Subcutaneous abdominal adipose tissue (tissue), 5 donors: ENCODE measurements around the gene LRRC27.
"Not testable (repeated sequence)": the region's sequence is repeated elsewhere in the genome, so short reads cannot be mapped to it uniquely, and the experiment has no call there.

ENCODE experiments used
- H3K27ac ChIP-seq: one replicate; pipeline ENCODE4 v1.7.0; 2013; ENCODE audit warnings: low read depth, mild to moderate bottlenecking, inconsistent platforms, low read length, moderate library complexity
- H3K27me3 ChIP-seq, 5 donors: one replicate each; pipeline ENCODE4 v1.7.0; 2013; ENCODE audit warnings: low read length in 5 of 5, inconsistent platforms in 1 of 5; ENCODE audit not compliant: control insufficient read depth in 5 of 5, insufficient read depth in 4 of 5
- H3K36me3 ChIP-seq, 5 donors: one replicate each; pipeline ENCODE4 v1.7.0; 2013; ENCODE audit warnings: low read length in 5 of 5; ENCODE audit not compliant: control insufficient read depth in 5 of 5, insufficient read depth in 5 of 5
- H3K4me1 ChIP-seq, 5 donors: one replicate each; pipeline ENCODE4 v1.7.0; 2013; ENCODE audit warnings: low read length in 5 of 5, mild to moderate bottlenecking in 3 of 5, moderate library complexity in 1 of 5; ENCODE audit not compliant: control insufficient read depth in 5 of 5, insufficient read depth in 5 of 5
- H3K4me3 ChIP-seq, 5 donors: one replicate each; pipeline ENCODE4 v1.7.0; 2013; ENCODE audit warnings: low read length in 5 of 5, low read depth in 1 of 5
- H3K9ac ChIP-seq, 5 donors: one replicate each; pipeline ENCODE4 v1.7.0; 2013; ENCODE audit warnings: low read length in 5 of 5, mild to moderate bottlenecking in 4 of 5, moderate library complexity in 3 of 5
- H3K9me3 ChIP-seq, 5 donors: one replicate each; pipeline ENCODE4 v1.7.0; 2013; ENCODE audit warnings: low read length in 5 of 5; ENCODE audit not compliant: control insufficient read depth in 5 of 5
- donor health status: healthy.
- donor health status: healthy.
- donor health status: healthy.
- donor health status: healthy.
- donor health status: healthy.

Gene LRRC27

DNA sequence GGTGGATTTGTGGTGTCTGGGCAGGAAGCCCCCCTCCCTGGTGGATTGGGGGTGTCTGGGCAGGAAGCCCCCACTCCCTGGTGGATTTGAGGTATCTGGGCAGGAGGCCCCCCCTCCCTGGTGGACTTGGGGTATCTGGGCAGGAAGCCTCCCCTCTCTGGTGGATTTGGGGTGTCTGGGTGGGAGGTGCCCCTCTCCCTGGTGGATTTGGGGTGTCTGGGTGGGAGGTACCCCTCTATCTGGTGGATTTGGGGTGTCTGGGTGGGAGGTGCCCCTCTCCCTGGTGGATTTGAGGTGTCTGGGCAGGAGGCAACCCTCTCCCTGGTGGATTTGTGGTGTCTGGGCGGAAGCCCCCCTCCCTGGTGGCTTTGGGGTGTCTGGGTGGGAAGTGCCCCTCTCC is 54.9 kb downstream of the LRRC27 start:
- not testable (repeated sequence) for H3K27me3 ChIP-seq, H3K9ac ChIP-seq, H3K4me3 ChIP-seq, H3K27ac ChIP-seq, H3K9me3 ChIP-seq, H3K36me3 ChIP-seq
- H3K4me1 ChIP-seq: peaks cover 4 to 50% (median 23%) of the 10 kb centered on the region in 5 donors

DNA sequence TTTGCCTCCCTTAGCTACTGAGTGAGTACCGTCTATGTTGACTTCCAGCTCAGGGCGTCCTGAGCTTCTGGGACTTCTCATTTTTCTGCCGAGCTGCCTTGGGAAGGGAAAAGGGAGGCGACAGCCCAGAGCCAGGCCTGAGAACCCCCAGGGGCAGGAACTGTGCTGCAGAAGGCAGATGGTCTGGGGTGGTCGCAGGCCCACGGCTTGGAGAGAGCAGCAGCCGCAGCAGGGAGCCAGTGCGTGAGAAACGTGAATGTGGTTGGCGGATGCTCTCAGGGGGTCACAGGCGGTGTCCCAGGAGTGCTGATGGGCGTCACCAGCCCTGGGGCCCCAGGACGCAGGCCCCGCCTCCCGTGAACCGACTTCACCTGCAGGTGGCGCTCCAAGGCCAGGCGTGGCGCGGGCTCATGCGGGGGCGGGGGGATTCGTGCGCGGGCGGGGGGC is 55.8 kb downstream of the LRRC27 start:
- peak overlapping the region in 2 of 5 donors; percentile 55 to 63 for H3K9ac ChIP-seq
- H3K36me3 ChIP-seq: no peaks in the 10 kb centered on the region
- peaks cover 4 to 50% (median 23%) of the 10 kb centered on the region in 5 donors for H3K4me1 ChIP-seq
- no peak overlapping the region for H3K27ac ChIP-seq
- no peaks in the 10 kb centered on the region for H3K9me3 ChIP-seq
- H3K27me3 ChIP-seq: no peaks in the 10 kb centered on the region
- peak overlapping the region in 1 of 5 donors; percentile 10 for H3K4me3 ChIP-seq

DNA sequence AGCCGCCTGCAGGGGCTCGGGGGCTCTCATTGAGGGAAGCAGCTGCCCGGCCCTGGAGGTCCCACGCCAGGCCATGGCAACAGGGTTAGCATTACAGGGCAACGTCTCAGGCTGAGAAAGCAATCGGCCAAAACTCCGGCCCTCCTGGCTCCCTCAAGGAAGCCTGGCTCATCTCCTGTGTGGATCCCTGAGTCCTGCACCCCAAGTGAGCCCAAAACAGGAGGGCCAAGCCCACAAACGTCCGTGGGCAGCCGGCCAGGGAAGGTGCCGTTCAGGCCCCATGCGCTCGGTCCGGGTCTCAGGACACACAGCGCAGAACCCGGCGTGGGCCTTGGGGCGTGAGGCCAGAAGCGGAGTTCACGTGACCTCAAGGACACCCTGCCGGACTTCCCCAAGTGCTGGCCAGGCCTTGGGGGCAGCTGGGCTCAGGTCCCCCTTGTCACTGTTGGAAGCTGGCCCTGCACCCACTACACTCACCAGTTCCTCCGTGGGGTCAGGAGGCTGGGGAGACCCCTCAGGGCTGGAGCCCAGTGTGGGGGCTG is 57.0 kb downstream of the LRRC27 start:
- Histone ChIP-seq H3K4me1 (peaks cover 4 to 46% (median 23%) of the 10 kb centered on the region in 5 donors), H3K27me3 (no peaks in the 10 kb centered on the region), H3K4me3 (peak overlapping the region in 1 of 5 donors; percentile 40), H3K9me3 (no peaks in the 10 kb centered on the region), H3K9ac (peak overlapping the region in 1 of 5 donors; percentile 4), H3K27ac (peak overlapping the region; percentile 72), H3K36me3 (no peaks in the 10 kb centered on the region)

DNA sequence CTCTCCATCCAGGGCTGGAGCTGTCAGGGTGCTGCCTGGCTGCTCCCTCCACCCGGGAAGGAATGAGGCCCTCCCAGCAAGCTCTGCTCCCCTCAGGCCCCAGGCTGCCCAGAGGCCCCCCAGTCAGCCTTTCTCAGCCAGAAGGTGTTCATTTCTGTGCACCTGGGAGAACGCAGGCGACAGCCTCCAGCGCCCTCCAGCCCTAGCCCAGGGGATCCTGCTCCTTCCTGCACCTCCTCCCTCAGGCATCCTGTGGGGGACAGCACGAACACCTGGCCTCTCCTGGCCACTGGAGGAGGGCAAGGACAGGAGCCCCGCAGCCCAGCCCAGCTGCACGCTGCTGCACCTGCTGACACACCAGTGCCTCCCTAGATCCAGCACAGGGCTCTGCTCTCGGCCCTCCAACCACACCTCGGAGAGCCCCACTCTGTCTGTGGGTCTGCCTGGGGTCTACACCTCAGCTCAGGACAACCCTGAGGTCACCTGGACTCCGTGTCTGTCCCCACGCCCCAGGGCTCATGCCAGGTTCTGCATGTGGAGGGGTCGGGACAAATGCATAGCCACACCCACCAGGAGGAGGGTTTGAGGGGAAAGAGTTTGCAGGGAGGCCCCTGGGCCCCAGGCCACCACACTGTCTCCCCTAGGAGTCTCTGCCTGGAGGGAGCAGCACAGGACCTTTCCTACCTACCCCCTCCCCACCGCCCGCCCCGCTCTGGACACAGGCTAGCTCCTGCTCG is 57.6 kb downstream of the LRRC27 start:
- no peaks in the 10 kb centered on the region for H3K9me3 ChIP-seq
- H3K9ac ChIP-seq: peak overlapping the region in 1 of 5 donors; percentile 19
- H3K4me3 ChIP-seq: peak overlapping the region in 1 of 5 donors; percentile 40
- no peaks in the 10 kb centered on the region for H3K36me3 ChIP-seq
- H3K27me3 ChIP-seq: no peaks in the 10 kb centered on the region
- H3K27ac ChIP-seq: peak overlapping the region; percentile 72
- peaks cover 4 to 51% (median 27%) of the 10 kb centered on the region in 5 donors for H3K4me1 ChIP-seq

DNA sequence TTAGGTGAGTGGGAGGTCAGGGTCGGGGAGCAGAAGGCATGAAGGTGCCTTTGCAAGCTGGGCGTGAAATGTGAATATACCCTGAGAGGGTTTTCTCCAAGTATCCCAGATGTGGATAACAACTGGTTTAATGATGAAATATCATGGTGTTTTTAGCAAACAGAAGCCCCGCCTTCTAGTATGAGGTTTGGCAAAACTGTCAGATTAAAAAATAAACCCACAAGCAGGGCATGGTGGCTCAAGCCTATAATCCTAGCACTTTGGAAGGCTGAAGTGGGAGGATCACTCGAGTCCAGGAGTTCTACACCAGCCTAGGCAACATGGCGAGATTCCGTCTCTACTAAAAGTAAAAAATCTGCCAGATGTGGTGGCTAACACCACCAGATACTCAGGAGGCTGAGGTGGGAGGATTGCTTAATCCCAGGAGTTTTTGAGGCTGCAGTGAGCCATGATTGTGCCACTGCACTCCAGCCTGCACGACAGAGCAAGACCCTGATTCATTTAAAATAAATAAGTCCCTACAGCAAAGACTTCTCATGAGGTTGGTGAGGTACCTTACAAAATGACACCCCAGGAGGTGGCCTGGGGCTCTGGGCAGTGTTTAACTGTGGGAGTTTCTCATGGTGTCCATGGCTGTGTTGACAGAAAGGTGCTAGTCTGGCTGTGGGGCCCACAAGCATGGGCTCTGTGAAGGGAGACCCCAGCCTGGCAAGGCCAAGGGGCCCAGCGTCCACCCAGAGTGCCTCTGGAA is 58.4 kb downstream of the LRRC27 start:
- H3K4me1 ChIP-seq: peaks cover 4 to 51% (median 34%) of the 10 kb centered on the region in 5 donors

DNA sequence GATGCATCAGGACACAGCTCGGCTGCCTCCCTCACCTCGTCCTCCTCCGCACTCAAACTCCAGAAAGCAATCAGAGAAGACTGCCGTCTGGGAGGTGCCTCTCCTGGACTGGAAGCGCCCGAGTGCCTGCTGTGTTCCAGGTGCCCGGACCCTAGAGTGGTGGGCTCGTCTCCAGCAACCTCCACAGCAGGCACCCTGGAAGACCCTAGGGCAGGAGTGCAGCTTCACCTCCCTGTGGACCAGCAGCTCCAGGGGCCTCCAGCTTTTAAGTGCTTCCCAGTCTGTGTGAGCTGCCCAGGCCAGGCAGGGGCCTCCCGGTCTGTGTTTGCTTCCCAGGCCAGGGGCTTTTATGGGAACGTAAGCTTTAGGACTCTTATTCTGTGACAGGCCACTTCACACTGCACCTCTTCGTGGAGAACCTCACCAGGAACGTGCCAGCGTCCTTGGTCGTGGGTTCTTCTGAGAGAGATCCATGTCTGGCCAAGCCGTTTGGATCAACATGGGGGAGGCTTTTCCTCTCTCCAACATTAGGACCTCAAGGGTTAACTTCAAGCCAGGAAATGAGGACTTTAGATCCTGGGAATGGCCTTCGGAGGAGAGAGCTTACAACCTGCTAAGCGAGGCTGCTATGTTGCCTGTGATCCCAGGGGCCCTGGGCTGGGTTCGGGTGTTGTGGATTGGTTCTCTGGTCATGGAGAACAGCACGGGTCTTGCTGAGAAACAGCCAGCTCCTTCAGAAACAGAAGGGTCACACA is 59.1 kb downstream of the LRRC27 start:
- no peak overlapping the region for H3K9ac ChIP-seq
- H3K9me3 ChIP-seq: no peaks in the 10 kb centered on the region
- H3K36me3 ChIP-seq: no peaks in the 10 kb centered on the region
- no peaks in the 10 kb centered on the region for H3K27me3 ChIP-seq
- H3K4me3 ChIP-seq: no peak overlapping the region
- no peak overlapping the region for H3K27ac ChIP-seq
- peaks cover 4 to 55% (median 40%) of the 10 kb centered on the region in 5 donors for H3K4me1 ChIP-seq

More for the DNA sequence above, 58.4 kb downstream of the LRRC27 start:
- Histone ChIP-seq H3K9ac (no peak overlapping the region), H3K9me3 (no peaks in the 10 kb centered on the region), H3K36me3 (no peaks in the 10 kb centered on the region), H3K27me3 (no peaks in the 10 kb centered on the region), H3K4me3 (no peak overlapping the region), H3K27ac (peak overlapping the region; percentile 72)

DNA sequence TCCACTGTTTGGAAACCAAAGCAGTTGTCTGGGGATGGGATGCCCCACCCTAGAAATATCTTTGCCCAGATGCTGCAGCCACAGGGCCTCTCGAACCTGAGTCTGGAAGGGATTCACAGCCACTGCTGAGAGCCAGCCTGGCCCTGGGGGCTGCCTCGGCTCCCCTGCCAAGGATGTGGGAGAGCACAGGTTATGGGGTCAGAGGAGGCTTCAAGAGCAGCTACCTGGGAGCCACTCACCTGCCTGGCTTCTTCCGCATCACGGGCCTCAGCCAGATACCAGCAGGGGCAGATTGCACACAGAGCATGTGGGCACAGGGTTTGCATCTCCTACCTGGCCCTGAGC is 59.7 kb downstream of the LRRC27 start:
- H3K27me3 ChIP-seq: no peaks in the 10 kb centered on the region
- no peak overlapping the region for H3K4me3 ChIP-seq
- H3K9me3 ChIP-seq: no peaks in the 10 kb centered on the region
- H3K9ac ChIP-seq: no peak overlapping the region
- H3K36me3 ChIP-seq: no peaks in the 10 kb centered on the region
- no peak overlapping the region for H3K27ac ChIP-seq
- peaks cover 4 to 53% (median 40%) of the 10 kb centered on the region in 5 donors for H3K4me1 ChIP-seq

DNA sequence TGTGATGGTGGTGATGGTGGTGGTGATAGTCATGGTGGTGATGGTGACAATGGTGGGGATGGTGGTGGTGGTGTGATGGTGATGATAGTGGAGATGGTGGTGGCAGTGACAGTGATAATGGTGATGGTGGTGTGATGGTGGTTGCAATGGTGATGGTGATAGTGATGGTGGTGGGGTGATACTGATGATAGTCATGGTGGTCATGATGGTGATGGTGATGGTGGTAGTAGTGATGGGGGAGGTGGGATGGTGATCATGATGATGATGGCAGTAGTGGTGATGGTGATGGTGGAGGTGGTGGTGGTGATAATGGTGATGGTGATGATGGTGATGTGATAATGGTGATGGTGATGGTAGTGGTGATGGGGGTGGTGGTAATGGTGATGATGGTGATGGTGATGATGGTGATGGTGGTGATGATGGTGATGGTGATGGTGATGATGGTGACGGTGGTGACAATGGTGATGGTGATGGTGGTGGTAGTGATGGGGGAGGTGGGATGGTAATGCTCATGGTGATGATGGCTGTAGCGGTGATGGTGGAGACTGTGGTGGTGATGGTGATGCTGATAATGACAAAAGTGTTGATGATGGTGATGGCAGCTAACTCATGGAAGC is 60.3 kb downstream of the LRRC27 start:
- Histone ChIP-seq H3K4me3 (no peak overlapping the region), H3K9me3 (no peaks in the 10 kb centered on the region), H3K4me1 (peaks cover 4 to 53% (median 40%) of the 10 kb centered on the region in 5 donors), H3K27ac (no peak overlapping the region), H3K27me3 (no peaks in the 10 kb centered on the region), H3K36me3 (no peaks in the 10 kb centered on the region), H3K9ac (no peak overlapping the region)

DNA sequence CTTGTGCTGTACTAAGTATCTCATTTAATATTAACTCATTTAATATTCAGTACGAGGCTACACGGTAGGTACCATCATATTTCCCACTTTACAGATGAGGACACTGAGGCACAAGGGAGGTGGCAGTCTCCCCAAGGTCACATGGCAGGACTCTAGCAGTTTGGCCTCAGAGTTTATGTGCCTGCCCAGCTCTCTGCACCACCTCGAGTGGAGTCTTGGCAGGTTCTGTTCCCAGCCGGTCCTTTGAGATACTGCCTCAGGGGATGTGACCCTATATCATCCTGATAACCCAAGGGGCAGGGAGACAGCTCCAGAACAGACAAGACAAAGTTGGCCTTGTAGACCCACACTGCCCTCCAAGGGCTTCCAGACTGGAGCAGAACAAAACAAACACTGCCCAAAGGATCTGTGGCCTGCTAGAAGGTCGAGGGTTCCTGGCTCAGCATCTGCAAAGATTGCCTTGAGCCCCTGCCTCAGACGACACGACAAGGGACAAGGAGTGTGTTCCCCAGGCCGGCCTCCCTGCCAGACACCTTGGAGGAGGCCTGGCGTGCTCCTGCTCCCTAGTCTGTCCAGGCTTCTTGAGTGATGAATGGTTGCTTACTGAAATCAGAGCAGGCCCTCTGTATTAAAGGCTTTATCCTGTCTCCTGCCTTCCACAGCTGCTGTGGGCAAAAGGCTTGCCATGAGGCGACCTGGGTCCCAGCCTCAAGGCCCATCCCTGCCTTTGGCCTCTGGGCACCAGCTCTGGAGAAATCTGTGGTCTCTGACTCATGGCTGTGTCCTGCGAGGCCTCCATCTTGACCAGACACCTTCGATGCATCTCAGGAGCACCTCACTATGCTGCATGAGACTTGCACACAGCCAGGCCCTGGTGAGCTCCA is 61.1 kb downstream of the LRRC27 start:
- H3K36me3 ChIP-seq: no peaks in the 10 kb centered on the region
- H3K4me3 ChIP-seq: no peak overlapping the region
- peak overlapping the region in 1 of 5 donors; percentile 24 for H3K9ac ChIP-seq
- H3K27me3 ChIP-seq: no peaks in the 10 kb centered on the region
- H3K9me3 ChIP-seq: no peaks in the 10 kb centered on the region
- H3K4me1 ChIP-seq: peaks cover under 1 to 53% (median 42%) of the 10 kb centered on the region in 5 donors
- H3K27ac ChIP-seq: peak overlapping the region; percentile 92
